Natural killer cell treated with Interleukin-12 subunit alpha and Interleukin-12 subunit beta and Interleukin-15 and Interleukin-18, amount 100 ng/mL, for 72 hours (primary cell): ENCODE results near the gene CERK. TPM values are rescaled to one million over a fixed set of nuclear protein-coding genes. Genes with fewer than 3 reads are reported as not detected.

Source experiments
- ATAC-seq, 2 donors: fragments of 150-1000 bp; cut with Tn5 transposase in 1 of 2; sonication (Bioruptor Pico), chemical (Tn5 transposase) in 1 of 2; 2 replicates each; pipeline ENCODE4 v1.10.0; 2021
- DNase-seq: peaks from one replicate; pipeline ENCODE4 v3.0.0; 2022; ENCODE audit warnings: low spot score
- H3K27ac Mint-ChIP-seq, 2 donors: 1 replicate in 1 of 2; 2 replicates in 1 of 2; pipeline ENCODE4 v1.8.0; 2022; ENCODE audit warnings: mixed read lengths in 2 of 2, mild to moderate bottlenecking in 1 of 2, moderate library complexity in 1 of 2
- H3K27me3 Mint-ChIP-seq, 2 donors: 1 replicate in 1 of 2; 2 replicates in 1 of 2; pipeline ENCODE4 v1.8.0; 2022; ENCODE audit warnings: mixed read lengths in 2 of 2
- H3K36me3 Mint-ChIP-seq: one replicate; pipeline ENCODE4 v1.8.0; 2022; ENCODE audit warnings: mixed read lengths
- H3K4me1 Mint-ChIP-seq, 2 donors: 1 replicate in 1 of 2; 2 replicates in 1 of 2; pipeline ENCODE4 v1.8.0; 2022; ENCODE audit warnings: low read depth in 2 of 2, mixed read lengths in 2 of 2, mild to moderate bottlenecking in 1 of 2
- H3K4me3 Mint-ChIP-seq: one replicate; pipeline ENCODE4 v1.8.0; 2022; ENCODE audit warnings: mixed read lengths
- H3K9me3 Mint-ChIP-seq: 2 replicates; pipeline ENCODE4 v1.8.0; 2022; ENCODE audit warnings: mixed read lengths
- total RNA-seq, 2 donors: library from RNA; stranded (reverse); gene quantifications; one replicate each; pipeline ENCODE4 v1.2.3, GENCODE V29; 2022

CERK gene
- total RNA-seq, 2 donors from 2014 or later, result 38.1 to 55.8 TPM

GRCh38 chr22:46663436-46664100, 74.5 kb downstream of the CERK start:
- Mint-ChIP-seq H3K4me1 (peaks cover 4 to 6% of the 10 kb centered on the region in 2 donors), H3K9me3 (no peaks in the 10 kb centered on the region), H3K27me3 (no peaks in the 10 kb centered on the region), H3K36me3 (no peaks in the 10 kb centered on the region), H3K27ac (no peak overlapping the region), H3K4me3 (no peak overlapping the region)
- ATAC-seq (no peak), DNase-seq (no peak)

DNA sequence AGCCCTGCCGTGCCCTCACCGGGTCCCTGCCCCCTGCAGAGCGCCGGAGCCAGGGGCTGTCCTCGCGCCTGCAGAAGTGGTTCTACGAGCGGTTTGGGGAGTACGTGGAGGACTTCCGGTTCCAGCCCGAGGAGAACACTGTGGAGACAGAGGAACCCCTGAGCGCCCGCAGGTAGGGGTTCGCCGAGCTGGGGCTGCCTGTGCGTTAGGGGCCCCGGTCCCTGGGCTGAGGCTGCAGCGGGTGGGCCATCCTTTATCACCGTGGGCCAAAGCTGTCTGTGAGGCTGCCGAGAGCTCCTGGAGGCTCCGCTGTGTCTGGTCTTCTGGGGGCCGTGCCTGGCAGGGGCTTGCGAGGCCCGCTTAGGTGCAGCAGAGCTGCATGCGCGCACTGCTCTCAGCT, 75.1 kb downstream of the CERK start:
- Mint-ChIP-seq H3K4me3 (no peak overlapping the region), H3K4me1 (peaks cover 4 to 6% of the 10 kb centered on the region in 2 donors)

DNA sequence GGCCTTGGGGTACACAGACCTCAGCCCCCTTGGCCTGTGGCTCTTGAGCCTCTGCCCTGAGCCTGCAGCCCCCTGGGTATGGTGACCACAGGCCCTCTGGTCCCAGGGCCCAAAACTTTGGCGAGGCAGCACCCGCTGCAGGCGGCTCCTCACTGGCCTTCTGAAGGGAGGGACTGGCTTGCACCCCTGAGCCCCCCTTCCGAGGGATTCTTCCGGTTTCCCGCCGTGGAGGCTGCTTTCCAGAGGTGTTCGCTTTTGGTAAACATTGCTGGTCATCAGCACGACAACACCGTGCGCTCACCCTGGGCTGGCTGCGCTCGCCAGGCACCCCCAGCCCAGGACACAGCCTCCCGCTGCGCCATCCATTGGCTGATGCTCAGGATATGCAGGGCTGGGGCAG, 75.8 kb downstream of the CERK start:
- no peaks in the 10 kb centered on the region for H3K9me3 Mint-ChIP-seq
- no peak overlapping the region for H3K27ac Mint-ChIP-seq
- H3K4me1 Mint-ChIP-seq, result peaks cover 4 to 6% of the 10 kb centered on the region in 2 donors
- no peak overlapping the region for H3K4me3 Mint-ChIP-seq
- no peaks in the 10 kb centered on the region for H3K27me3 Mint-ChIP-seq
- DNase-seq (no peak), ATAC-seq (no peak)
- no peaks in the 10 kb centered on the region for H3K36me3 Mint-ChIP-seq

More for the DNA sequence above, 75.1 kb downstream of the CERK start:
- ATAC-seq, result no peak
- Mint-ChIP-seq H3K36me3 (no peaks in the 10 kb centered on the region), H3K27ac (no peak overlapping the region), H3K27me3 (no peaks in the 10 kb centered on the region), H3K9me3 (no peaks in the 10 kb centered on the region)
- no peak for DNase-seq

DNA sequence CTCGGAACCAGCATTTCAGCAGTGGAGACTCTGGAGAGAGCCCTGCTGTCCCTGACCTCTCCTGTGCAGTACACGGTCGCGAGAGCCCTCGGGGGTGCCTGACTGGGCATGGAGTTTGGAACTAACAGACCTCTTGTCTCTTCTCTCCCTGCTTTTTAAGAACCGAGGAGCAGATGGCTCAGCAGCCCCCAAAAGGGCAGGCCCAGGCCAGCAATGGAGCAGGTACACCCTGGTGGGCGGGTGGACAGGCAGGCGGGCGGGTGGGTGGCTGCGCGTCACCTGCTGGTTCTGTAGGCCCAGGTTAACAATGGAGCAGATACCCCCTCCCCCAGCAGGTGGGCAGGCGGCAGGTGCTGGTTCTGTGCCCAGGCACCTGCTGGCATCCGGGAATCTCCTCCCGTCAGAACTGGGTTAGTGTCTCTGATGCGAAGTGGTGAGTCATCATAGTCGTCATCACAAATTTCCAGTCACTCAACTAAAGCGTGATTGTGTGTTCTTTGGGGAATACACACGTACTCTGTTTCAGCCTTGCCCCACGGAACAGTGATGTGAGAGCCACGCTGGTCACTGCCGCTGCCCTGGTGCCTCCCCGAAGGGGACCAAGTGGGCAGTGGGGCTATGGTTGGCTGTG, 76.7 kb downstream of the CERK start:
- Mint-ChIP-seq H3K4me3 (no peak overlapping the region), H3K36me3 (no peaks in the 10 kb centered on the region), H3K9me3 (no peaks in the 10 kb centered on the region), H3K4me1 (peaks cover 4 to 6% of the 10 kb centered on the region in 2 donors), H3K27ac (peak overlapping the region in 1 of 2 donors; percentile 87), H3K27me3 (no peaks in the 10 kb centered on the region)
- ATAC-seq, result peak in 1 of 2 donors; percentile 27
- no peak for DNase-seq

DNA sequence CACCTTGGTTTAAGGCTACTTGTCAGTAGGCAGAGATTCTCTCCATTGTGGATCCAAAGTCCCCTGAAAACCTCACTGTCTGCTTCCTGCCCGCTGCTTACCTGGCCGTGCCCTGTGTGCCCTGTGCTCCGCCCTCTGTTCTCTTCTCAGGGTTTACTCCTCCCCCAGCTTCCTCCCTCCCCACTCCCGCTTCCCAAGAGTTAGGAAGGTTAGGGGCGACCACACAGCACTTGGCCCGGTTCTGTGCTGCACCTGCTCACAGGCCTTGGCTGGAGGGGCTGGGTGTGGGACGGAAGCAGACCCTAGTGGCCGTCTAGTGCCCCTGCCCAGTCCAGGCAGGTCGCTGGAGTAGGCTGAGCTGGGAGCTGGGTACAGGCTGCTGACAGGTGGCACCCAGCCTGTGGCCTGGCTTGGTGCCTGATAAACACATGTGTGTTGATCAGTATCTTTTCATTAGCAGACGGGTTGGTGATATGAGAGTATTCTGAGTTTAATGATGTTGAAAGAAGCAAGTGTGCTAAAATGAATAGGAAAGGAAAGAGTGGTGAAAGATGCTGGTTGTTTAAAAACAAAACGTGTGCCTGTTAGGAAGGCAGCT, 77.3 kb downstream of the CERK start:
- Mint-ChIP-seq H3K27me3 (no peaks in the 10 kb centered on the region), H3K4me1 (peaks cover 4 to 6% of the 10 kb centered on the region in 2 donors), H3K27ac (peak overlapping the region in 1 of 2 donors; percentile 87), H3K36me3 (no peaks in the 10 kb centered on the region), H3K9me3 (no peaks in the 10 kb centered on the region), H3K4me3 (no peak overlapping the region)
- DNase-seq (no peak), ATAC-seq (no peak)

DNA sequence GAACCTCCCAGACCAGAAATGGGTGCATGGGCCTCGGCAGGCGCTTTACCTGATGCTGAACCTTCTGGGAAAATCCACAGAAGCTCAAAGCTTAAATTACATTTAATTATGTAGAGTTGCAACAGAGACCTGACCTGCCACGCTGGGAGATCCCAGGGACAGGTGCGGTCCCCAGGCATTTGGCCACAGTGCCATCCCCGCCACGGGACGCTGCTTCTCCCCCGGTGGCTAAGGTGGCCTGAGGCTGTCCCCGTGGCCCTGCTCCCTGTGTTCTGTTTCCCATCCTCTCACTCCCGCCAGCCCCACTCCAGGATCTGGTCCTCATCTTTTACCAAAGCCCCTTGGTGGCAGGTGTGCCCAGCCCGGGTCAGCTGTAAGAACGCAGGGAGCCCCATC, 78.3 kb downstream of the CERK start:
- Mint-ChIP-seq H3K4me1 (peaks cover 4 to 6% of the 10 kb centered on the region in 2 donors), H3K4me3 (no peak overlapping the region), H3K27me3 (no peaks in the 10 kb centered on the region), H3K36me3 (no peaks in the 10 kb centered on the region), H3K27ac (no peak overlapping the region), H3K9me3 (no peaks in the 10 kb centered on the region)
- DNase-seq (no peak), ATAC-seq (no peak)

GRCh38 chr22:46659059-46659790, 78.8 kb downstream of the CERK start:
- no peaks in the 10 kb centered on the region for H3K9me3 Mint-ChIP-seq
- no peak overlapping the region for H3K27ac Mint-ChIP-seq
- ATAC-seq (no peak), DNase-seq (no peak)
- H3K36me3 Mint-ChIP-seq, result no peaks in the 10 kb centered on the region
- H3K27me3 Mint-ChIP-seq, result no peaks in the 10 kb centered on the region
- H3K4me1 Mint-ChIP-seq, result peaks cover 6 to 8% of the 10 kb centered on the region in 2 donors
- no peak overlapping the region for H3K4me3 Mint-ChIP-seq

- Mint-ChIP-seq H3K27me3 (no peaks in the 10 kb centered on the region), H3K9me3 (no peaks in the 10 kb centered on the region), H3K4me3 (no peak overlapping the region), H3K4me1 (peaks cover 6 to 8% of the 10 kb centered on the region in 2 donors), H3K36me3 (no peaks in the 10 kb centered on the region), H3K27ac (no peak overlapping the region)
- ATAC-seq (no peak), DNase-seq (no peak)
Observed at GRCh38 chr22:46657996-46658947, 79.8 kb downstream of the CERK start.

DNA sequence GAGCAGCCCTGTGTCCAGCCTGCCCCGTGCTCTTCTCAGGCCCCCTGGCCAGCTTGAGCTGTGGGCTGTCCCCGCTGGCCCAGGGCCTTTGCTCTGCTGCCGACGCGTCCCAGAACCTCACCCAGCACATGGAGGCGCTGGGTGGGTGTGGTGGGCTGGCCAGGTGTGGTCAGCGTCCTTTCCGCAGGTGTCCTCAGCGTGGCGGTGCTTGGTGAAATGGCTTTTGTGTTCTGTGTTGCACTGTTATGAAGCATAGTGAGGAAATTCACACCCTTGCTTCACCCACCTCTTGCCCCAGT, 80.4 kb downstream of the CERK start:
- Mint-ChIP-seq H3K27me3 (no peaks in the 10 kb centered on the region), H3K27ac (no peak overlapping the region), H3K9me3 (no peaks in the 10 kb centered on the region), H3K4me1 (peaks cover 10 to 12% of the 10 kb centered on the region in 2 donors), H3K36me3 (no peaks in the 10 kb centered on the region), H3K4me3 (no peak overlapping the region)
- DNase-seq, result no peak
- no peak for ATAC-seq

- H3K9me3 Mint-ChIP-seq, result no peaks in the 10 kb centered on the region
- no peaks in the 10 kb centered on the region for H3K27me3 Mint-ChIP-seq
- no peak for ATAC-seq
- H3K4me3 Mint-ChIP-seq, result no peak overlapping the region
- no peak for DNase-seq
- peaks cover 12 to 14% of the 10 kb centered on the region in 2 donors for H3K4me1 Mint-ChIP-seq
- H3K36me3 Mint-ChIP-seq, result no peaks in the 10 kb centered on the region
- H3K27ac Mint-ChIP-seq, result no peak overlapping the region
Observed at GRCh38 chr22:46656856-46657654, 81.0 kb downstream of the CERK start.

DNA sequence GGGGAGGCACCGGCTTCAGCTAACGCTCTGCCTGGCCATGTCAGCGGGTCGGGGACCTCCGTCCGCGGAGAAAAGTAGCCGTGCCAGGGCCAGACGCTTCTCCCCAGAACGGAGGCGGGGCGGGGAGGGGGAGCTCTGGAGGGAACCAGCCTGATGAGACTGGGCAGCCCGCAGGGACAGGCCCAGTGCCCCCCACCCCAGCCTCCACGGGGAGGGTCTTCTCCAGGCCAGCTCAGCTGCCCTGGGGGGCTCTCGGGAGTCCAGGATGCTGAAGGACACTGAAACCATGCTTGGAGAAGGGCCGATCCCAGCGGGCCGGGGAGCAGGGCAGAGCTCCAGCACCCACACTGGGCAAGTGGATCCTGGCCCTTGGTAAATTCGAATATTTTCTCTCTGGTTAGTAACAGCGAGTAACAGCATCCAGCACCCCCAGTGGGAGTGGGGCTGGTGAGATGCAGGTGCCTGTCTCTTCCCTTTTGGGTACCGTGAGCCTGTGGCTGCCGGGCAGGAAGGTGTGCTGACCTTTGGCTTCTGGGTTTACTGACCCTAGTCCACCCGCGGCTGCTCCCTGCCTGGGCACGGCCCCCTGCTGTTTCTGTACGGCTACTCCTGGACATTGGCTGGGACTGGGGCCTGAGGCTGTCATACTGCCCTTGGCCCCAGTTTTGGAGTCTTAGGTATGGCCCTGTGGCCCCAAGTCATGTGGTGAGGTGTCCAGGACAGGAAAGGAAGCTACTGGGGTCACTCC, 82.0 kb downstream of the CERK start:
- no peak for ATAC-seq
- Mint-ChIP-seq H3K9me3 (no peaks in the 10 kb centered on the region), H3K27ac (no peak overlapping the region), H3K4me1 (peaks cover 14 to 15% of the 10 kb centered on the region in 2 donors), H3K4me3 (no peak overlapping the region), H3K27me3 (no peaks in the 10 kb centered on the region), H3K36me3 (no peaks in the 10 kb centered on the region)
- no peak for DNase-seq

DNA sequence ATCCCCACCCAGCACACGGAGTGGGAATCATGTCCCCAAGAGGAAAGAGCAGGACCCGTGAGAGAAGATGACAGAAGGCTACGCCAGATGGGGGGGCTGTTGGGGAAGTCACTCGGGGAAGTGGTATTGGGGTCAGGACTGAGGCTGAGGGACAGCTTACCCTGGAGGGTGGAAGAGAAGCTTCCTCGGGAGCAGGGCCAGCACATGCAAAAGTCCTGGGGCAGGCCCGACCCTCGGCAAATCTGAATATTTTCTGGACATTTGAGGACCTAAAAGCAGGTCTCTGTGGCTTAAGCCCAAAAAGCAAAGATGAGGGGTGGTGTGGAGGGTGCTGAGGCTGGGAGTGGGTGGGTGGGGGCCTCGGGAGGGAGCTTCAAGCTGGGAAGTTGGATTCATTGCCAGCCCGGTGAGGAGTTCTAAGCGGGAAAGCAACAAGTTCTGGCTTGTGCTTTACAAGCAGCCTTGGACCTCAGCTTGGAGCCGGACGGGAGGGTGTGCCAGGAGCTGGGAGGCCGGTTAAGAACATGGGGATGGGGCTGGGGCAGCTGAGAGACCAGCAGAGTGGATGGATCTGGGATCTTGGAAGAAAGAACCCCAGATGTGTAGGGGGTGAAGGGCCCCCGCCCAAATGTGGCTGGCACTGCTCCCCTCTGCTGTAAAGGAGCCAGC, 83.0 kb downstream of the CERK start:
- peaks cover 10 to 11% of the 10 kb centered on the region in 2 donors for H3K4me1 Mint-ChIP-seq
- no peak overlapping the region for H3K27ac Mint-ChIP-seq
- ATAC-seq, result no peak

More for the DNA sequence above, 83.0 kb downstream of the CERK start:
- H3K27me3 Mint-ChIP-seq, result no peaks in the 10 kb centered on the region
- H3K9me3 Mint-ChIP-seq, result no peaks in the 10 kb centered on the region
- H3K4me3 Mint-ChIP-seq, result no peak overlapping the region
- no peak for DNase-seq
- H3K36me3 Mint-ChIP-seq, result no peaks in the 10 kb centered on the region
